H54 (cell line): ENCODE data around the gene ATF7IP2.
"Not testable (repeated sequence)": the region's sequence is repeated elsewhere in the genome, so short reads cannot be mapped to it uniquely, and the experiment has no call there.

ENCODE experiments used
- DNase-seq: peaks from one replicate; pipeline ENCODE4 v3.0.0; 2011; ENCODE audit warnings: low spot score, mixed read lengths; ENCODE audit not compliant: insufficient read length
- FAIRE-seq: peaks from 3 replicates; lab custom pipeline; 2011; peaks lifted over from hg19 to GRCh38; lab: Jason Lieb, UNC
- POLR2A ChIP-seq: IDR thresholded peaks from 2 replicates; pipeline ENCODE4 v1.6.1; 2011; ENCODE audit warnings: low read depth, mild to moderate bottlenecking, low read length

ATF7IP2 gene

DNA sequence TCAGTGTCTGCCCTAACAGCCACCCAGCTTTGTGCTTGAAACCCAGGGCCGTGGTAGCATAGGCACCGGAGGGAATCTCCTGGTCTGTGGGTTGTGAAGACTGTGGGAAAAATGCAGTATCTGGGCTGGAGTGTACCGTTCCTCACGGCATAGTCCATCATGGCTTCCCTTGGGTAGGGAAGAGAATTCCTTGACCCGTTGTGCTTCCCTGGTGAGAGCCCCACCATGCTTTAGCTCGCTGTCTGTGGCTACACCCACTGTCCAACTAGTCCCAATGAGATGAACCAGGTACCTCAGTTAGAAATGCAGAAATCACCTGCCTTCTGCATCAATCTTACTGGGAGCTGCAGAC is 67.3 kb downstream of the ATF7IP2 start:
- DNase-seq: no peak
- no peak for TF ChIP-seq POLR2A
- FAIRE-seq: no peak

DNA sequence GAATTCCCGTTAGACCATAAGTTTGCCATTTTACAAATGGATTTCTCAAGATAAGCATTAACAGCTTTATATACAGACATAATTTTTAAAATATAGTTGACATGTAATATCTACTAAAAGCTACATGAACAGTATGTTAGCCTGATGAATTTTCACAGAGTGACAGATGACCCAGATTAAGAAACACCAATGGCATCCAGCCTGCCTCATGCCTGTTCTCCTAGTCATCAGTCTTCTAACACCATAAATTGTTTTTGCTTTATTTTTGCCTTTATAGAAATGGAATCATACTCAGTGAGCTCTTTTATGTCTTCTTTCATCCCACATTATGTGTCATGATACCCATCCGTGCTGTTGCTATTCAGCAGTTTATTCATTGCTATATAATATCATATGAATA is 80.0 kb downstream of the ATF7IP2 start:
- FAIRE-seq: no peak
- DNase-seq: no peak
- TF ChIP-seq POLR2A: no peak

DNA sequence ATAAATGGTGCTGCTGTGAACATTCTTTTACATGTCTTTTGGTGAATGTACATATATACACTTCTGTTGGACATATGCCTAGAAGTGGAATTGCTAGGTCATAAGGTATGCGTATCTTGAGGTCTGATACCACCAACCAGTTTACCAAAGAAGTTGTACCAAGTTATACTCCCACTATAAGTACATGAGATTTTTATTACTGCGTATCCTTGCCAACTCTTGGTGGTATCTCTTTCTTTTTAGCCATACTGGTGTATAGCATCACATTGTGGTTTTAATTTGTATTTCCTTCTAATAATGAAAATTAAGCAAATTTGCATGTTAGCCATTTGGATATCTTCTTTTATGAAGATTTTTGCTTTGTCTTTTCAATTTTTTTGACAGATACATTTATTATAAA is 80.5 kb downstream of the ATF7IP2 start:
- DNase-seq: no peak
- TF ChIP-seq POLR2A: no peak
- no peak for FAIRE-seq

DNA sequence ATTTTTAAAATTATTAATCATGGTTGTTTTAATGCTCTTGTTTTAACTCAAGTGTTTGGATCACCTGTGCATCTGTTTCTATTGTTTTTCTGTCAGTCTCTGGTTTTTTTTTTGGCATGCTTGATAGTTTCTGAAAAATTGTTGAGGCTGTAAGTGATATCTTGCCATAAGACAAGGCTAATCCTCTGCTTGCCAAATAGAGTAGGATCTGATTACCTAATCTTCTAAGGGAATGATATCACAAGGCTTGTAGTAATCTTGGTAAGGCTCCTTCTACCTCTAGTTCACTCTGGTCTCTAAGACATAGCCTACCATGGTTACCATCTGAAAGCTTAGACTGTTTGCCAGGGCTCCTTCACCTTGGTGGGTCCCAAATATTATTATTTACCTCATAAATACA is 81.0 kb downstream of the ATF7IP2 start:
- TF ChIP-seq POLR2A: no peak
- DNase-seq: no peak
- FAIRE-seq: no peak

DNA sequence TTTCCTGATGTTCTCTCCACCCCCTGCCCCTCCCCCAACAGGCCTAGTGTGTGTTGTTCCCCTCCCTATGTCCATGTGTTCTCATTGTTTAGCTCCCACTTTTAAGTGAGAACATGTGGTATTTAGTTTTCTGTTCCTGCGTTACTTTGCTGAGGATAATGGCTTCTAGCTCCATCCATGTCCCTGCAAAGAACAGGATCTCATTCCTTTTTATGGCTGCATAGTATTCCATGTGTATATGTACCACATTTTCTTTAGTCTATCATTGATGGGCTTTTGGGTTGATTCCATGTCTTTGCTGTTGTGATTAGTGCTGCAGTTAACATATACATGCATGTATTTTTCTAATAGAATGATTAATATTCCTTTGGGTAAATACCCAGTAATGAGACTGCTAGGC is 90.8 kb downstream of the ATF7IP2 start:
- not testable (repeated sequence) for FAIRE-seq

DNA sequence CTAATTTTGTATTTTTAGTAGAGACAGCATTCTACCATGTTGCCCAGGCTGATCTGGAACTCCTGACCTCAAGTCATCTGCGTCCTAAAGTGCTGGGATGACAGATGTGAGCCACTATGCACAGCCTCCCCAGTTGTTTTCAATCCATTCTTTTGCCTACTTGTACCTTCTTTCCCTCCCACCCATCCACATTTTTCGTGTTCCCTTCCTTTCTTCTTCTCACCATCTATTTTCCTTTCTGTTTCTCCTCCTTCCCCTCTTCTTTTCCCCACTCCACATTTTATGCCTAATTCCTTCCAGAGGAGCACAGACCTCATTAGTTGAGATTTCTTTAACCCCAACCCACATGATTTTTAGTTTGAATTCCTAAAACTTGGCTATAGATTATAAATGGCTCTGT is 94.3 kb downstream of the ATF7IP2 start:
- no peak for DNase-seq
- FAIRE-seq: no peak
- no peak for TF ChIP-seq POLR2A

More for the DNA sequence above, 90.8 kb downstream of the ATF7IP2 start:
- DNase-seq: not testable (repeated sequence)

DNA sequence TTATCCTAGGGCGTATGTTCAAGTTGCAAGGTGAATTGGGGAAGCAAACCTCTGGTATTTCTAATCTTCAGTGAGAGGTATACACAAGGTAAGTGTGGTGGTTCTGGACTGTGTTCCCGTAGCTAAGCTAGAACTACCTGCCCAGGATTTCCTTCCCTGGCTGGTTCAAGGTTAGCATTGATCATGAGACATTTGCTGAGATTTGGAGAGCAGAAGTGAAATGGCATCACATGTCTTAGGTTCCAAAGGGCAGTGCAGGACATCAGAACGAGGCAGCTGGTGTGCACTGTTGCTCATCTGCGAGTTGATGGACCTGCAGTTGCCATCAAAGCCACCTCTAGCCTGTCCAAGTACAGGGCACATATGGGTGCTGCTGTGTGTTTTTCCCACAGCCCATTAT is 99.3 kb downstream of the ATF7IP2 start:
- no peak for TF ChIP-seq POLR2A
- no peak for FAIRE-seq
- DNase-seq: no peak

DNA sequence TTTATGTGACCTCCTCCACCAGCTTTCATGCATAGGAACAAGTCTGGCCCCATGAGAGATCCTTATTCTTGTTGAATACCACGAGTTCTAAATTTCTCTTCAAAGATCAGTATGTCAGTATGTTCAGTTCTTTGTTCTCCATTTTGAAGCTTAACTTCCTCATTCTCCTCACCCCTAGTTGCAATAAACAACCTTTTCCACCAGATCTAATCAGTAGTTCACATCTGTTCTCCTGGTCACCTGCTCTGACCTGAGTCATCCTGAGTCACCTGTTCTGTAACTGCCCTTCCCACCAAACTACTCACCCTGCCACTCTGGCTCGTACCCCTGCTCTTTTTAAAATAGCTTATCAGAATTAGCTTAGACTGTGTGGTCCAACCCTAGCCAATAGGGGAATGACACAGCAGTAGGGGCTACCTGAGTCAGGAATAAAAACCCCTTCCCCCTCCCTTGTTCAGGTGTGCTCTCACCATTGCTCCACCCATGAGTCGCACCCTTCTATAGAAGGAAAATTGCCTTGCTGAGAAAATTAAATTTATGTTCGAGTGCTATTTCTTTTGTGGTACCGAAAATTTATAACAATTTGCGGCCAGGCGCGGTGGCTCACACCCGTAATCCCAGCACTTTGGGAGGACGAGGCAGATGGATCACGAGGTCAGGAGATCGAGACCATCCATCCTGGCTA is 100.0 kb downstream of the ATF7IP2 start:
- no peak for DNase-seq
- FAIRE-seq: no peak
- no peak for TF ChIP-seq POLR2A

DNA sequence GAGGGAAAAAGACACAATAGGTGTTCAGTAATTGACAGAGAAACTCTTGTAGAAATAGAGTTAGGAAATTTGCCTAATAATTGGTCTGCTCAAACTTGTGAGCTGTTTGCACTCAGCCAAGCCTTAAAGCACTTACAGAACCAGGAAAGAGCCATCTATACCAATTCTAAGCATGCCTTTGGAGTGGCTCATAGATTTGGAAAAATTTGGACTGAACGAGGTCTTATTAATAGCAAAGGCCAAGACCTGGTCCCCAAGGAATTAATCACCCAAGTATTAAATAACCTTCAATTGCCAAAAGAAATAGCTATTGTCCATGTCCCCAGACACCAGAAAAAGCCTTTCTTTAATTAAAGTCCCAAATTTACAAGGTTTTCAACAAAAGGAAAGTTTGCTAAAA is 104.3 kb downstream of the ATF7IP2 start:
- FAIRE-seq: no peak
- DNase-seq: no peak
- TF ChIP-seq POLR2A: no peak

DNA sequence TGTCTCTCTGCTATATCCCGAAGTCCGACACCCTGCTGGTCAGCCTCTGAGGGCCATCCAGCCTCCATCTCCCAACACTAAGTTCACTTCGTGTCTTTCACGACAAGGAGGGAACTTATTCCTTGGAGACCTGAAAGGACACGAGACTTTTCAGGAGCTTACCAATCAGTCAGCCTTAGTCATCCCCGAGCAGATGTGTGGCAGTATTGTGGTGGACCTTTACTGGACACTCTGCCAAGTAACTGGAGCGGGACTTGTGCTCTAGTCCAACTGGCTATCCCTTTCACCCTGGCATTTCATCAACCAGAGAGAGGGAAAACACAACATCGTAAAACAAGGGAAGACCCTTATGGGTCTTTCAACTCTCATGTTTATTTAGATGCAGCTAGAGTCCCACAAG is 107.4 kb downstream of the ATF7IP2 start:
- no peak for TF ChIP-seq POLR2A
- DNase-seq (no peak), FAIRE-seq (no peak)

DNA sequence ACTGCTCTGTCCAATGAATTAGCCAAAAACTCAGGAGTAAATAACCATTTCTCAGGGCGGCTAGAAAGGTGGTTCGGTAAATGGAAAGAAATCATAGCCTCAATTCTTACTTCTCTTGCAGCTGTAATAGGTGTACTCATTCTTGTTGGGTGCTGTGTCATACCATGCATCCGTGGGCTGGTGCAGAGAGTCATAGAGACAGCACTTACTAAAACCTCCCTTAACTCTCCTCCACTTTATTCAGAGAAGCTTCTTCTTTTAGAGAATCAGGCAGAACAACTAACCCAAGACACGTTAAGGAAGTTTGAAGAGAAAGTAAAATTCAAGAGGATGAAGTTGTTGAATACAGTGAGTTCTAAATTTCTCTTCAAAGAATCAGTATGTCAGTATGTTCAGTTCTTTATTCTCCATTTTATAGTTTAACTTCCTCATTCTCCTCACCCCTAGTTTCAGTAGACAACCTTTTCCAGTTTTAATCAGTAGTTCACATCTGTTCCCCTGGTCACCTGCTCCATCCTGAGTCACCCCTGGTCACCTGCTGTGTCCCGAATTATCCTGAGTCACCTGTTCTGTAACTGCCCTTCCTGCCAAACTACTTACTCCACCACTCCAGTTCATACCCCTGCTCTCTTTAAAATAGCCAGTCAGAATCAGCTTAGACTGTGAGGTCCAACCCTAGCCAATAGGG is 108.6 kb downstream of the ATF7IP2 start:
- no peak for DNase-seq
- no peak for TF ChIP-seq POLR2A
- FAIRE-seq: no peak

DNA sequence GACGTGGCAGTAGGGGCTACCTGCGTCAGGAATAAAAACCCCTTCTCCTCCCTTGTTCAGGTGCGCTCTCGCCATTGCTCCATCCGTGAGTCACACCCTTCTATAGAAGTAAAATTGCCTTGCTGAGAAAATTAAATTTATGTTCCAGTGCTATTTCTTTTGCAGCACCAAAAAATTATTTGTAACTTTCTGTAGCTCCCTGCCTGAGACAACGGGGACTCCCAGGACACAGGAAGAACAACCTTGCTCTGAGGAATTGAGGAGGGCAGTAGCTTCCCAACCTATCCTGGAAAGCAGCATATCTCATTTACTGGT is 109.1 kb downstream of the ATF7IP2 start:
- no peak for TF ChIP-seq POLR2A
- FAIRE-seq (no peak), DNase-seq (no peak)

DNA sequence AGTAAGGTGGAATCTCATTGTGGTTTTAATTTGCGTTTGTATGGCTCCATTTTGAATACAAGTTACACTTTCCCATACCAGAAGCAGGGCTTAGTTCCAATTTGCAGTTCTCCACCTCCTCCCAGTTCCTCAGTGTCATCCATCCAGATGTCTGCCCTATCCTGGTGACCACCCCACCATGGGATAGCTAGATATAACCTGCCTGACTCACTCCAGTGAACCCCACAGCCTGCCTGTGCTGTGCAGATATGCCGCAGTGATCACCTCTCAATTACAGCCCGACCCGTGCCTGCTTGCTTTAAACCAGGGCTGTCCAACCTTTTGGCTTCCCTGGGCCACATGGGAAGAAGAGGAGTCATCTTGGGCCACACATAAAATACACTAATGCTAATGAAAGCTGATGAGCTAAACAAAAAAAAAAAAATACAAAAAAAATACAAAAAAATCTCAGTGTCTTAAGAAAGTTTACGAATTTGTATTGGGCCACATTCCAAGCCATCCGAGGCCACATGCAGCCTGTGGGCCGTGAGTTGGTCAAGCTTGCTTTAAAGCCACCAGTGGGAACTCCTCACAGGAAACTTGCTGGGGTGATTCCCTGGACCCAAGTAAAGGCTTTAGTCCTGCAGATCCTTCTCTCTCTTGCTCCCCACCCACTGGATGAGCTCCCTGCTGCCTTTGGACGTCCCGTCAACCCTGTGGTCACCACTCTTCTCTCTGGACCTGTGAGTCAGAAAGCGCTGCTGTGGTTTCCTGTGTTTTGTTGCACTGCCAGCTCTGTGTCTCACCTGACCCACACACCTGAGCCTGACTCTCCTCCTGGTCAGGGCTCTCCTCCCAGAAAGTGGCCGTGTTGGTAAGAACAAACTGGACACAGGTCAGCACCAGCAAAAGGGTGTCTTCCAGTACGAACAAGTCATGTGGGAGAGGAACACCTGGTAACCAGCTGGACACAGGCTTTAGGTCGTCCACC is 111.6 kb downstream of the ATF7IP2 start:
- no peak for FAIRE-seq
- no peak for TF ChIP-seq POLR2A
- no peak for DNase-seq

DNA sequence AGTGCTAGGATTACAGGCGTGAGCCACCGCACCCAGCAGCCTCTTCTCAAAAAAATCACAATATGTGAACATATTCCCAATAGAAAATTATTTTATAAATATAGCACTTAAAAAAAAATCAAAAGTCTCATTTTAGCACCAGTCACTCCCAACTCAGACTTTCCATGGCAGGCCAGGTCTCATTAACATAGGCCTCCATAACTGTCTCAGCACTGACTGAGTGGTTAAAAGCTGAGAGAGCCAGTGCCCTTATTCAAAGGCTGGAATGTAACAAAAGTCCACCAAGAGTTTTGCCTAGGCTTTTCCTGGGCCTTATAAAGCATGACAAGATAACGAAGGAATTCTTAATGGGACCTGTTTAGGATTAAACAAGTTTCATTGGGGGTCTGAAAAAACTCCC is 114.7 kb downstream of the ATF7IP2 start:
- FAIRE-seq (no peak), DNase-seq (no peak)
- no peak for TF ChIP-seq POLR2A
